HepG2 (cell line): ENCODE data around the gene RGSL1. TPM values are rescaled to one million over a fixed set of nuclear protein-coding genes. Genes with fewer than 3 reads are reported as not detected.

Source experiments
- ATAC-seq: fragments of 200-7000 bp; cut with Tn5 transposase; 3 replicates; pipeline ENCODE4 v1.9.1; 2020; ENCODE audit warnings: mild to moderate bottlenecking, moderate library complexity
- BruUV-seq: library from RNA; stranded (reverse); fragments of 400-500 nt; replicated peaks from 2 replicates; lab custom pipeline; 2021; lab: Mats Ljungman, UMichigan
- CTCF ChIA-PET: fragments of 300-600 bp; formaldehyde crosslinking; extraction: SDS; loops from one replicate; lab custom pipeline; 2021; ENCODE audit warnings: low total read pairs, inconsistent platforms, low intra/inter-chr PET ratio; lab: Yijun Ruan, JAX
- POLR2A ChIA-PET: fragments of 350-600 bp; sonication (Branson Sonifier 250); formaldehyde crosslinking; loops from one replicate; lab custom pipeline; 2020; ENCODE audit warnings: antibody characterized with exemption, inconsistent platforms; lab: Yijun Ruan, JAX
- DNase-seq: peaks from one replicate; pipeline ENCODE4 v3.0.0-alpha.2; 2015; ENCODE audit warnings: low spot score
- FAIRE-seq: peaks from 3 replicates; lab custom pipeline; 2011; peaks lifted over from hg19 to GRCh38; lab: Jason Lieb, UNC
- H2AFZ ChIP-seq: one replicate; pipeline ENCODE4 v1.6.1; 2011; ENCODE audit warnings: low read length, inconsistent platforms
- H3K27ac ChIP-seq: fragments of 300-600 bp; 3 replicates; pipeline ENCODE4 v1.8.0; 2011; ENCODE audit warnings: mixed run types, mild to moderate bottlenecking, mixed read lengths, low read length, inconsistent platforms; ENCODE audit not compliant: insufficient read depth; ENCODE audit errors: extremely low read length
- H3K27me3 ChIP-seq, 2 experiments: fragments of 200-600 bp in 1 of 2; 2 replicates in 1 of 2; 3 replicates in 1 of 2; pipeline versions ENCODE4 v1.6.0 to v1.8.0; 2011; ENCODE audit warnings: low read length in 2 of 2, mild to moderate bottlenecking in 2 of 2, moderate library complexity in 2 of 2, inconsistent platforms in 1 of 2; ENCODE audit not compliant: insufficient read depth in 2 of 2, control insufficient read depth in 1 of 2
- H3K36me3 ChIP-seq, 2 experiments: fragments of 200-600 bp in 1 of 2; replicated peaks in 1 of 2; 2 replicates in 1 of 2; 3 replicates in 1 of 2; pipeline versions ENCODE4 v1.5.1 to v1.8.0; 2011; ENCODE audit warnings: low read length in 2 of 2, inconsistent platforms in 1 of 2; ENCODE audit not compliant: insufficient read depth in 2 of 2, control insufficient read depth in 1 of 2
- H3K4me1 ChIP-seq: 2 replicates; pipeline ENCODE4 v1.5.1; 2012; ENCODE audit warnings: low read length, inconsistent platforms; ENCODE audit not compliant: insufficient read depth
- H3K4me2 ChIP-seq: 2 replicates; pipeline ENCODE4 v1.6.0; 2011; ENCODE audit warnings: low read depth, low read length, inconsistent platforms
- H3K4me3 ChIP-seq, 3 experiments: fragments of 200-600 bp in 1 of 3; sonication (generic), shearing (Covaris generic) in 1 of 3; replicated peaks in 1 of 3; 2 replicates each; pipeline ENCODE4 v1.5.1; 2011 to 2016; ENCODE audit warnings: low read length in 3 of 3, inconsistent platforms in 2 of 3, low read depth in 2 of 3, mild to moderate bottlenecking in 2 of 3, control low read depth in 1 of 3, mixed read lengths in 1 of 3; ENCODE audit not compliant: insufficient read depth in 1 of 3
- H3K79me2 ChIP-seq: one replicate; pipeline ENCODE4 v1.6.1; 2011; ENCODE audit warnings: low read length, inconsistent platforms; ENCODE audit not compliant: insufficient read depth
- H3K9ac ChIP-seq: 2 replicates; pipeline ENCODE4 v1.6.0; 2011; ENCODE audit warnings: mild to moderate bottlenecking, low read depth, low read length, inconsistent platforms; ENCODE audit not compliant: insufficient read depth
- H3K9me3 ChIP-seq: 2 replicates; pipeline ENCODE4 v1.5.1; 2012; ENCODE audit warnings: mild to moderate bottlenecking, low read length
- H4K20me1 ChIP-seq: 2 replicates; pipeline ENCODE4 v1.6.0; 2011; ENCODE audit warnings: inconsistent platforms, mild to moderate bottlenecking, low read length, moderate library complexity; ENCODE audit not compliant: insufficient read depth
- DBP ChIP-seq: sonication (generic); formaldehyde crosslinking; IDR thresholded peaks from 2 replicates; pipeline ENCODE4 v1.4.0; 2020; ENCODE audit warnings: missing genetic modification reagents; ENCODE audit errors: not compliant biosample characterization
- EHMT2 ChIP-seq: fragments of 200-600 bp; sonication (generic); IDR thresholded peaks from 2 replicates; pipeline ENCODE4 v1.7.0; 2017; ENCODE audit warnings: antibody characterized with exemption, low read depth, low read length, borderline replicate concordance
- GABPB1 ChIP-seq: IDR thresholded peaks from 2 replicates; pipeline ENCODE4 v1.6.1; 2016; ENCODE audit warnings: mild to moderate bottlenecking, missing genetic modification reagents, moderate library complexity, missing compliant biosample characterization
- PAX8 ChIP-seq: sonication (generic); formaldehyde crosslinking; IDR thresholded peaks from 2 replicates; pipeline ENCODE4 v1.8.0; 2022; ENCODE audit warnings: mild to moderate bottlenecking, missing genetic modification reagents, borderline replicate concordance
- SNAI1 ChIP-seq: sonication (generic); formaldehyde crosslinking; IDR thresholded peaks from 2 replicates; pipeline ENCODE4 v1.5.0; 2020; ENCODE audit warnings: mild to moderate bottlenecking, missing genetic modification reagents, borderline replicate concordance
- ZFX ChIP-seq: sonication (generic); formaldehyde crosslinking; IDR thresholded peaks from 2 replicates; pipeline ENCODE4 v1.4.0; 2020; ENCODE audit warnings: mild to moderate bottlenecking, low read depth, missing genetic modification reagents, moderate library complexity
- ZNF430 ChIP-seq: sonication (generic); formaldehyde crosslinking; IDR thresholded peaks from 2 replicates; pipeline ENCODE4 v1.9.0; 2021; ENCODE audit warnings: mild to moderate bottlenecking, missing genetic modification reagents
- ZSCAN5A ChIP-seq: sonication (generic); formaldehyde crosslinking; IDR thresholded peaks from 2 replicates; pipeline ENCODE4 v1.8.0; 2022; ENCODE audit warnings: mild to moderate bottlenecking, missing genetic modification reagents, borderline replicate concordance
- whole genome bisulfite sequencing: methylation state at CpG from one replicate; pipeline ENCODE4 v1.1.6; 2017; ENCODE audit warnings: low lambda C conversion rate; 5-methylcytosine and 5-hydroxymethylcytosine counted together
- in situ Hi-C: cut with HindIII; loops from 2 replicates; pipeline ENCODE4 v1.10.0; 2017; ENCODE audit warnings: low pct_unique_long_range_greater_than_20kb; ENCODE audit not compliant: extremely low pct_ligation_motif_present
- intact Hi-C: fragments of 100-400 bp; cut with micrococcal nuclease; formaldehyde crosslinking; loops from one replicate; pipeline ENCODE4 v1.10.0; 2022; ENCODE audit not compliant: unreplicated experiment
- polyA plus RNA-seq, 8 experiments: library from polyadenylated mRNA; depleted of rRNA in 3 of 8; stranded (reverse) in 7 of 8; unstranded in 1 of 8; fragments of >200 nt; fragmentation: Illumina TruSeq in 4 of 8; extraction: Trizol in 4 of 8; gene quantifications; 2 replicates each; pipeline versions ENCODE4 v1.2.1 to v1.2.3, GENCODE V29; 2011 to 2016; ENCODE audit warnings: low read depth in 4 of 8, missing spikeins in 1 of 8, mixed read lengths in 1 of 8; ENCODE audit not compliant: insufficient read depth in 1 of 8
- total RNA-seq, 5 experiments: library from RNA; depleted of rRNA; stranded (reverse); fragments of >200 nt; fragmentation: Illumina TruSeq; extraction: Trizol; gene quantifications; 2 replicates each; pipeline ENCODE4 v1.2.3, GENCODE V29; 2016; ENCODE audit warnings: low read depth in 1 of 5
- TF ChIP-seq, protein P1 (sequence below): sonication (generic); formaldehyde crosslinking; IDR thresholded peaks from 2 replicates; pipeline ENCODE4 v1.4.0; 2020; ENCODE audit warnings: mild to moderate bottlenecking, missing genetic modification reagents
- TF ChIP-seq, protein P2 (sequence below): sonication (generic); formaldehyde crosslinking; IDR thresholded peaks from 2 replicates; pipeline ENCODE4 v1.8.0; 2022; ENCODE audit warnings: missing genetic modification reagents, mild to moderate bottlenecking, borderline replicate concordance

Gene RGSL1
- total and polyA plus RNA-seq, 2 of the 13 experiments (the other 11 are each of a cell fraction or from before 2014, with no cell fraction given) = not detected

DNA sequence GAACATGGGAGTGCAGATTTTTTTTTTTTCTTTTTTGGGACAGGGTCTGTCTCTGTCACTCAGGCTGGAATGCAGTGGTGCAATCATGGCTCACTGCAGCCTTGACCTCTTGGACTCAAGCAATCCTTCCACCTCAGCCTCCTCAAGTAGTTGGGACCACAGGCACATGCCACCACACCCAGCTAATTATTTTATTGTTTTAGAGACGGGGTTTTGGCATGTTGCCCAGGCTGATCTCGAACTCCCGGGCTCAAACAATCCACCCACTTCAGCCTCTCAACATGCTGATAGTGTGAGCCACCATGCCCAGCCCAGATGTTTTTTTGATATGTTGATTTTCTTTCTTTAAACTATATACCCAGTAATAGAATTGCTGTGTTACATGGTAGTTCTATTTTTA, 57.7 kb downstream of the RGSL1 start:
- no peak for DNase-seq
- no peak overlapping the region for H3K4me2 ChIP-seq
- TF ChIP-seq GABPB1 (CRISPR knock-in tag) (no peak), DBP (CRISPR knock-in tag) (no peak), ZNF430 (no peak), ZSCAN5A (CRISPR knock-in tag) (no peak), EHMT2 (no peak), SNAI1 (no peak)
- no peaks in the 10 kb centered on the region for H3K4me1 ChIP-seq
- ChIA-PET POLR2A (no interaction called here), CTCF (no interaction called here)
- no peak for ATAC-seq
- no peaks in the 10 kb centered on the region for H4K20me1 ChIP-seq
- H2AFZ ChIP-seq = no peak overlapping the region
- no peaks in the 10 kb centered on the region for H3K36me3 ChIP-seq
- in situ Hi-C loops = no loop called here
- no peaks in the 10 kb centered on the region for H3K27me3 ChIP-seq
- no peak overlapping the region for H3K27ac ChIP-seq
- FAIRE-seq = no peak
- 0% methylated on average over 3 of the region's 3 CpGs for WGBS
- H3K79me2 ChIP-seq = no peaks in the 10 kb centered on the region
- H3K9ac ChIP-seq = no peak overlapping the region
- H3K9me3 ChIP-seq = no peaks in the 10 kb centered on the region
- H3K4me3 ChIP-seq = no peak overlapping the region
- no TSS peak for BruUV-seq
- intact Hi-C loops = no loop called here

DNA sequence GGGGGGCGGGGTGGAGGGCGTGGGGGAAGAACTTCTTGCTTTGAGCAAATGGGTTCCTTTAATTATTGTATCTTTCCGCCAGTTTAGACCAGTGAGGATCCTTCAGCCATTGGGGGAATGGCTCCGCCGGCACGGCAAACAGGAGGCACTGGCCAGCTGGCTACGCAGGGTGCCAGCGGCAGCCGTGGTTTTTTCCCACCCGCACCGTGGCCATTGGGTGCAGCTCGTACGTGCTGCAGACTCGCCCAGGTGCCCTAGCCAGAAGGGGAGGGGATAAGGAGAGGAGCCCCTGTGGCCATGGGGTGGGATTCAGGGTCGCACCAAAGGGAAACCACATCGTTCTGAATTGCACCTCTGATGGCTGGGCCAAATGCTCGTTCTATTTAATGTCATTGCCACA, 65.6 kb downstream of the RGSL1 start:
- H3K27ac ChIP-seq = no peak overlapping the region
- no peaks in the 10 kb centered on the region for H3K27me3 ChIP-seq
- WGBS = 15% methylated on average over 6 of the region's 17 CpGs
- no peaks in the 10 kb centered on the region for H3K4me1 ChIP-seq
- FAIRE-seq = no peak
- in situ Hi-C loops = no loop called here
- intact Hi-C loops = no loop called here
- POLR2A ChIA-PET = no interaction called here
- no peak overlapping the region for H3K4me2 ChIP-seq
- H3K9me3 ChIP-seq = no peaks in the 10 kb centered on the region
- no peaks in the 10 kb centered on the region for H3K79me2 ChIP-seq
- no peak overlapping the region for H3K9ac ChIP-seq
- no peak for DNase-seq
- CTCF ChIA-PET = no interaction called here
- no peaks in the 10 kb centered on the region for H3K36me3 ChIP-seq
- ATAC-seq = no peak
- H2AFZ ChIP-seq = no peak overlapping the region
- no peak overlapping the region for H3K4me3 ChIP-seq
- no TSS peak for BruUV-seq
- H4K20me1 ChIP-seq = no peaks in the 10 kb centered on the region
- TF ChIP-seq PAX8 (CRISPR knock-in tag) (no peak), ZFX (CRISPR knock-in tag) (no peak)
- TF ChIP-seq, protein P1, sequence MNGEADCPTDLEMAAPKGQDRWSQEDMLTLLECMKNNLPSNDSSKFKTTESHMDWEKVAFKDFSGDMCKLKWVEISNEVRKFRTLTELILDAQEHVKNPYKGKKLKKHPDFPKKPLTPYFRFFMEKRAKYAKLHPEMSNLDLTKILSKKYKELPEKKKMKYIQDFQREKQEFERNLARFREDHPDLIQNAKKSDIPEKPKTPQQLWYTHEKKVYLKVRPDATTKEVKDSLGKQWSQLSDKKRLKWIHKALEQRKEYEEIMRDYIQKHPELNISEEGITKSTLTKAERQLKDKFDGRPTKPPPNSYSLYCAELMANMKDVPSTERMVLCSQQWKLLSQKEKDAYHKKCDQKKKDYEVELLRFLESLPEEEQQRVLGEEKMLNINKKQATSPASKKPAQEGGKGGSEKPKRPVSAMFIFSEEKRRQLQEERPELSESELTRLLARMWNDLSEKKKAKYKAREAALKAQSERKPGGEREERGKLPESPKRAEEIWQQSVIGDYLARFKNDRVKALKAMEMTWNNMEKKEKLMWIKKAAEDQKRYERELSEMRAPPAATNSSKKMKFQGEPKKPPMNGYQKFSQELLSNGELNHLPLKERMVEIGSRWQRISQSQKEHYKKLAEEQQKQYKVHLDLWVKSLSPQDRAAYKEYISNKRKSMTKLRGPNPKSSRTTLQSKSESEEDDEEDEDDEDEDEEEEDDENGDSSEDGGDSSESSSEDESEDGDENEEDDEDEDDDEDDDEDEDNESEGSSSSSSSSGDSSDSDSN (CRISPR knock-in tag) = no peak
- TF ChIP-seq, protein P2, sequence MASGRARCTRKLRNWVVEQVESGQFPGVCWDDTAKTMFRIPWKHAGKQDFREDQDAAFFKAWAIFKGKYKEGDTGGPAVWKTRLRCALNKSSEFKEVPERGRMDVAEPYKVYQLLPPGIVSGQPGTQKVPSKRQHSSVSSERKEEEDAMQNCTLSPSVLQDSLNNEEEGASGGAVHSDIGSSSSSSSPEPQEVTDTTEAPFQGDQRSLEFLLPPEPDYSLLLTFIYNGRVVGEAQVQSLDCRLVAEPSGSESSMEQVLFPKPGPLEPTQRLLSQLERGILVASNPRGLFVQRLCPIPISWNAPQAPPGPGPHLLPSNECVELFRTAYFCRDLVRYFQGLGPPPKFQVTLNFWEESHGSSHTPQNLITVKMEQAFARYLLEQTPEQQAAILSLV (CRISPR knock-in tag) = no peak
